HG03108 (cell line): ENCODE data around the gene NCK2.

ENCODE experiments used
- ATAC-seq: cut with Tn5 transposase; IDR thresholded peaks from one replicate; pipeline ENCODE4 v1.9.1; 2021; ENCODE audit warnings: moderate library complexity; ENCODE audit not compliant: unreplicated experiment

The NCK2 gene

DNA sequence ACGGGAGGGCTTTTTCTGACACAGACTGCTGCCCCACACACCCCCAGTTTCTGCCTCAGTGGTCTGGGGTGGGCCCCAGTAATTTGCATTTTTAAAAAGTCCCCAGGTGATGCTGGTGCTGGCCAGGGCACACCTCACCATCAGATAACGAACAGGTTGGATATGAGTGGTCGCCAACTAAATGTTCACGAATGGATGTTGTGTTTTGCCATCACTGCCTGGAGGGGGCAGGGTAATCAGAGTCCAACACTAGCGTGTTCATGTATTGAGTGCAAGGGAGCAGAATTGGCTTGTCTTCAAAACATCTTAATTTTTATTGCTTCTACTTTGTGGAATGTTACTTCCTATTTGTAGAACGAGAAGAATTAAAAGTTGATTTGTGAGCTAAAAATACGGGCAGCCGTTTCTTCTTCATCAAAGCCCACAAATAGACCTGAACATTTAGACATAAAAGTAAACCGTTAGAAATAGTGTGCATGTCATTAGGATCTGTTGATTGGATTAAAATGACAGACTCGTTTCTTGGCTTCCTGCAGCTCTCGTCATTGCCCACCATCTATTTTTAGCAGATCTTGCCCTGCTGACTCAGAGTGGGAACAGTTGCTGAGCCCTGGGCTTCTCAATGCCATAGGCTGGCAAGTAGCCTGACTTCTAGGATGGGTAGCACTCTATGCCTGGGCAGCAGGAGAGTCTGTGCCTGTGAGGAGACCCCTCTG lies 45.2 kb downstream of the NCK2 start:
- ATAC-seq: peak; percentile 73

DNA sequence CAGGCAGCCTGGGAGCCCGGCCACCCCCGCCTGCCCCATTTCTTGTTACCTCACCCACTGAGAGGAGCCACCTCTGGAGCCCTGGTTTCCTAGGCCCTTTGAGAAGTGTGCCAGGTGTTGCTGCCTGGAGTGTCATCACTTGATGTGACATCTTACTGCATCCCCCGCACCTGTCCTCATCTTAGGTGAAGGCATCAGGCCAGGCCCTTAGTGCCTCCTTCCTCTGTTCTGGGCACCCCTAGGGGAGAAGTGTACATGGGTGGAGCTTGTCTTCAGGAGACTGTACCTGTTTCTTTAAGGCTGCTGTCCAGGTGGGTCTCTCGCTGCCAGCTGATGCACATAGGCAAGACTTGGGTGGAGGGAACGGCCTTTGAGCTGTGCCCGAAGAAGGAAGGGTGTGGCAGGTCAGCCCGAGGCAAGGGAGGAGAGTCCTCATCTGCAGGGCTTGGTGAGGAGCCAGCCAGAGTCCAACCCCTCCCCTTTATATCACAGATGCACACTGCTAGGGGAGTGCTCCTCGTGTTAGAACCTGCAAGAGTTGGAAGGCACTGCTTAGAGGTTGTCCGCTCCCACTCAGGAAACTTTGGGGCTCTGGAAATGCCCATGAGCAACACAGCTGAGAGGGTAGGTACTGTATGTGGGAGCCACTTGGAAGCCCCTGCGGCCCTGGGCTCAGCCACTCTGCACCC lies 45.9 kb downstream of the NCK2 start:
- ATAC-seq: peak; percentile 8

GRCh38 chr2:105791229-105791628 lies 46.5 kb downstream of the NCK2 start:
- no peak for ATAC-seq

DNA sequence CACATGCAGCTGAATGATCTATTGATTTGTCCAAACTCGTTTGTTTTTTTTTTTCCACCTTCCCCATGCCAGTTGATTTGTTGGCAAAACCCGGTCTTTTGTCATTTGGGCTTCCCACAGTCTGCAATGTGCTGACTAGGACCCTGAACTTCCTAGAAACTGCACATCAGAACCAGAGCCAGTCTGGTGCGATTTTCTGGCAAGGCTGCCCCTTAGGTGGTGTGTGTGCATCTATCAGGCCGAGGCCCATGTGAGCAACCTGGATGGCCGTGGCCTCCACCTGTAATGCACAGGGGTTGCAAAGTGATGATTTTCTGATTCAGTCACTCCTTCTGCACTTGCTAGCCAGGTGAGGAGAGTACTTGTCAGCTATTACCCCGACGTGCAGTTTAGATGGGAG lies 47.8 kb downstream of the NCK2 start:
- ATAC-seq: no peak

- no peak for ATAC-seq
These were observed 48.7 kb downstream of the NCK2 start for GRCh38 chr2:105793196-105793975.

DNA sequence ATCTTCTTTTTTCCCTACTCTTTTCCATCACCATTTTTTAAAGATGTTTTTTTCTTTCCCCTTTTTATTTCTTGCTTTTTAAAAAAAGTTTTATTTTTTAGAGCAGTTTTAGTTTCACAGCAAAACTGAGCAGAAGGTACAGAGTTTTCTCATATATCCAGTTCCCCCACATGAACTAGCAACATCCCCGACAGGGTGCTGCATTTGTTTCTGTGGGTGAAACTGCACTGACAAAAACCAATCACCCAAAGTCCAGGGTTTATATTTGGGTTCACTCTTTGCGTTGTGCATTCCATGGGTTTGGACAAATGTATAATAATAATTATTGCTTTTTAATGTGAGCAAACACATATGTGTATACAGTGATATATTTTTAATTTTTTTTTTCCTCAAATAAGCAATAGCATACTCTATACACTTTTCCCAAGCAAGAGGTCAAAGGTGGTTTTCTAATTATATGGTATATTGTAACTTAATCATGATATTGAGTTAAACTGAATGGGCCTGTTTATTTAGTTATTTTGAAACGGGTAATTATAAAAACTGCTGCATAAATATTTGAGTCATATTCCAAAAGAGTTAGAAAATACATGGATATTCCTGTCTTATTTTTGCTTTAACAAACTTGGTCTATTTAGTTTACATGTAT lies 50.3 kb downstream of the NCK2 start:
- ATAC-seq: no peak

DNA sequence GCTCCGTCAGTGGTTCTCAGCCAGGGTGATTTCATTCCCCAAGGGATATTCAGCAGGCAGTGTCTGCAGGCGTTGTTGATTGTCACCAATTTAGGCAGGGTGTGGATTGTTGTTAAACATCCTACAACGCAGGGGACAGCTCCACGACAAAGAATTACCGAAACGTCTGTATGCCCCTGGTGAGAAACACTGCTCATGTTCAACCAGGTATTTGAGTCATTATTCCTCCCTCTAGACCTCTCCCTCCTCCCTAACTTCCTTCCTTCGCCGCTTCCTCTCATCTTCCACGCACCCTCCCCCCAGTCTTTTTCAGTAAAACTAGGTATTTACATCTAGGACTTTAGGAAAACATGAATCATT lies 50.8 kb downstream of the NCK2 start:
- no peak for ATAC-seq

DNA sequence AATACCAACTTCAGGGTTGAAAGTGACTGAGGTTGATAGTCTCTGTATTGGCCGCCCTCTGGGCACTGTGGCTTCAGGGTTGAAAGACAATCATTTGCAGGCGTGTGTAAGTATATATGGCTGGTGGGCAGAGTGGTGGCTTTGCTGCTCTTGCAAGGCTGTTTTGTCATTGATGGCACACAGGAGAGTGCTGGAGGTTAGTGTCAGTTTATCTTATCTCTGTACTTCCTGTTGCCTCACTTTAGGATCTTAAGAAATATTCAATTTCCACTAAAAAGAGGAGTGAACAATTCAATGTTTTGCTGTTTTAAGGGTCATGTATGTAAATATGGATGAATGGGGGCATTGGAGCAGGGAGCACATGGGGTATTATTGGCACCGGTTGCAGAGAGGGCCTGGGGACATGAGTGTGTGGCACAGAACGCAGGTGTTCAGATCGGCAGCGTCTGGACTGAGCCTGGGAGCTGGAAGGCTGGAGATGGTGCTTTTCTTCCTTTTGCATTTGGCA lies 51.5 kb downstream of the NCK2 start:
- peak; percentile 27 for ATAC-seq

DNA sequence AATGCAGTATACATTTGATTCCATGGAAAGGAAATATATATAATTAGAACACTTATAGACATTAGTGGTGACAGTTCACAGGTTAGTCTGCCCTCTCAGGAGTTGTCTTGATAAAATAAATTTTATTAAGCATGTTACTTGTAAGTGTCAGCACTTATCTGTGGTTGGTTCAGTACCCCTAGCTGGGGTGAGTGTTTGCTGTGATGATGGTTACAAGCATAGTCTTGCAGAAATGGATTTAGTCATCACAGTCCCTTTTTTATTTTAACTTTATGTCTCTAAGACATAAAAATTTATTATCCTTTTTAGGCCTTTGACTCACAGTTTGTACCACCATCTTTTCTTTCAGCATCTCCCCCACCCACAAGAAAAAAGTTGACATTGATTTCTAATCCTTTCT lies 52.1 kb downstream of the NCK2 start:
- no peak for ATAC-seq

- ATAC-seq: peak; percentile 40
These were observed 52.6 kb downstream of the NCK2 start for GRCh38 chr2:105797298-105797819.

GRCh38 chr2:105798595-105798994 lies 53.9 kb downstream of the NCK2 start:
- ATAC-seq: no peak

GRCh38 chr2:105800036-105800713 lies 55.5 kb downstream of the NCK2 start:
- ATAC-seq: no peak

- ATAC-seq: no peak
These were observed 56.4 kb downstream of the NCK2 start for GRCh38 chr2:105800953-105801635.

DNA sequence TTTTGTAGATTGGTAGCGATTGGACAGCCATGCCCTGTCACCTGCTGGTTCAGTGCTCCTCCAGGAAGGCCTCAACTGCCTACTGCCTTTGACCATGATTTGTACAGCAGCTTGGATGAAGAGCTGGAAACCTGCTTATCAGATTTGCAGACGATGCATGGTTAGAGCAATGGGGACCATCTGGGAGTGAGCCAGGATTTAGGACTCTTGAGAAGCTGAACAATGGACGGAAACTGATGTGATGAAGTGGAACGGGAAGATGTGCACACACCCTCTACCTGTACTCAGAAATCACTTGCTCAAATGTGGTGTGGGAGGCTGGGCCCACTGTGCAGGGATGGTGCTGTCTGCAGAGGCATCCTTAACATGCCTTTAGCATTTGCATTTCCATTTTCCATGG lies 57.2 kb downstream of the NCK2 start:
- no peak for ATAC-seq

DNA sequence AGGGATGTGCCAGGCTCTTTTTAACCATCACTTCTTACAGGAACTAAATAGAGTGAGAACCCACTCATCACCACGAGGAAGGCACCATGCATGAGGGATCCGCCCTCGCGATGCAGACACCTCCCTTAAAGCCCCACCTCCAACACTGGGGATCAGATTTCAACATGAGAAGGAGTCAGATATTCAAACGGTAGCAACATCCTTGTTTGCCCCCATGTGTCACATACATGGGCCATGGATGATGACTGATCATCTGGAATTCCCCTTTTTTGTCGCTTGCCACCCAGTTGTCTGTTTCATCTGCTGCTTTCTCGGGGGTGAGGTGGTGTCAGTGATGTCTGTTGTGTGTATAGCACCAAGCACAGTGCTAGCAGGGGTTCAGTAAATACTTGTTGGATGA lies 57.9 kb downstream of the NCK2 start:
- peak; percentile 36 for ATAC-seq

DNA sequence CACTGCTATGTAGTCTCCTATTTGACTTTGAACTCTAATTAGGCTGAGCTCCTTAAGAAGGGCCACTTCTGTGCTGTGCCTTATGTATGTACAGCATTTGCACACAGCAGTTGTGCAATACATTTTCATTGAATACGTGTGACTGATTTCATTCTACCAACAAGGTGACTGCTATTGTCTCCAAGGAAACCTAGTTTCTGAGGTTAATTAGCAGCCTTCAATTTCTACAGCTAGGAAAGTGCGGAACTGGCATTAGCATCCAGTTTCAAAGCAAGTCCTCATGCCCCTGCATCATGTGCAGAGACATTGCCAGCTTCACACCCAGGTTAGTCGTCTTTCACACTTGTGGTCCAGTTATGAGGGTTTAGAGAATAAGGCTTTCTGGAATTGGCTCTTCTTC lies 58.6 kb downstream of the NCK2 start:
- ATAC-seq: no peak

DNA sequence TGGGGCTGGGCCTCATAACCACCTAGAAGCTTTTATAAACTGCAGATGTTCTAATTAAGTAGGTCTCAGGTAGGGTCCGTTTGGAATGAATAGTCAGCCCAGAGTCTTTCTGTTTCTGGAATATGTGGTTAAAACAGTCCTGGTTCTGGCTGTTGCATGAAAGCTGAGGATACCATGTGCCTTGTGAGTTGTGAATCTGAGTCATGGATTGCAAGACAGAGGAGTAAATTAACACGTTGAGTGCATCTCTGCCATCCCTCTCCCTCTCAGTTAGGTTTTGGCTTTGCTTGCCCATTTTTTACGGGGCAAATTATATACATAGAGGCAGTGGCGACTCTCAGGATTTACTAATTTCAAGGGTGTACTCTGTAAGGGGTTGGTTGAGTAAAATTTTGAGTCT lies 59.1 kb downstream of the NCK2 start:
- ATAC-seq: no peak

DNA sequence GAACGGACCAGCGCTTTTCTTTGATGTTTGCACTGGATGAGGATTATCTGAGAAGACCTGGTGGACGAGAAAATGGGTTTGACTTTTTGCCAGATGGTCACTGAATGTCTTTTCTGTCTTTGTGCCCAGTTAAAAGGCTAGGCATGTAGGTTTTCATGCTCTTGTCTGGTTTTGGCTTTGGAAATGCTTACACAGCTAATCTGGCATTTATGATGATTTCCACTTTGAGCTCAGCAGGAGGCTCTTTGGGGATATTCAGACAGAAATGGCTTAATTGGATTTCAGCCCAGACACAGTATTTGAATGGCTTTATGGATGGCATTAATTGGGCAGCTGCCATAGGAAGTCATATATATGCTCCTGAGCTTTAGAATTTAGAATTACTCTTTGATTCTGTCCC lies 59.6 kb downstream of the NCK2 start:
- no peak for ATAC-seq

DNA sequence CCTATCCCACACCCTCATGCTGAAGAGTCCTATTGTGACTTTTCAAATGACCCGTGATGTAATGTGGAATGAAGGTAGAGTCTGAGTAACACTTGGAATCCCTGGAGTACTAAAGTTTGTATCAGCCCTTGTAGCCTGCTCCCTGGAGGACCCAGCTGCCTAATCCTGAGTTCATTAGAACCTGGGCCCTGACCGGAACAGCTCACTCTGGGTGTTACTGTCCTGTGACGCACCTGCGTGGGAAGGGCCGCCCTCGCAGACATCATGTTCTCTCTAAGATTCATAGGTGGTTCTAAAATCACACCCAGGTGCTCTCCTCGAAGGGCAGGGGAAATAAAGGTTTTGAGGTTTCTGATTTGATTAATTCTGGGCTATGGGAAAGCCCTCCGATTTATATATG lies 62.3 kb downstream of the NCK2 start:
- no peak for ATAC-seq
